ENCODE results near the gene CTNND2.

GRCh38 chr5:11197726-11198125 lies 706.5 kb downstream of the CTNND2 start:
- TF ChIP-seq CTCF (IDR thresholded peaks at IDR 0.05): no peak
- no peak for TF ChIP-seq POLR2A (IDR thresholded peaks at IDR 0.05)
- TF ChIP-seq EP300 (IDR thresholded peaks at IDR 0.05): no peak
- TF ChIP-seq POLR2AphosphoS5 (IDR thresholded peaks at IDR 0.05): no peak
